ENCODE data around the gene VPS8.

VPS8 gene

DNA sequence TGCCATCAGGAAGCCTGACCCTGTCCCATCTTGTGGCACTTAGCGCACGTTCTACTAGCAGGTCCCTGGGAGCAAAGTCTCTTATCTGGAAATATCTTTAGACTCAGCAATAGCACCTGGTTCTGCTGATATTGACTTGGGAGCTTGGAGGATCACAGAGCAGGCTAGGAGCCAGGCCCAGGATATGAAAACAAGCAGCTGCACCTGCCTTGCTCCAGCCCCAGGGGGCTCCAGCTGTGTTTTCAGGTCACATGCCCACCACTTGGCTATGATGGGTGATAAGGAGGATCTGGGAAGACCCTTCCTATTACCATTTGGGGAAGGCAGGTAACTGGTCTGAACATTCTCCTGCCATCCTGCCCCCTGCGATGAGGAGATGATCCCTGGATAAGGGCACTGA is 253.1 kb downstream of the VPS8 start:
- DNase-seq, result no peak

DNA sequence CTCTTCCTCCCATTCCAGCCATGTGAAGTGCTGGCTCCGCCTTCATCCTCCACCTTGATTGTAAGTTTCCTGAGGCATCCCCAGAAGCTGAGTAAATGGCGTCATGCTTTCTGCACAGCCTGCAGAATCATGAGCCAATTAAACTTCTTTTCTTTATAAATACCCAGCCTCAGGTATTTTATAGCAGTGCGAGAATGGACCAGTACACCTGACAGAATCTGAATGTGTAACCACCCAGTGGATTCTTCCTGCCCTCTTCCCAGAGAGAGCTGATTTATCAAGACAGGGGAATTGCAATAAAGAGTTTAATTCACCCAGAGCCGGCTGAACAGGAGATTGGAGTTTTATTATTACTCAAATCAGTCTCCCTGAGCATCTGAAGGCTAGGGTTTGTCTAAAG is 254.3 kb downstream of the VPS8 start:
- no peak for DNase-seq

DNA sequence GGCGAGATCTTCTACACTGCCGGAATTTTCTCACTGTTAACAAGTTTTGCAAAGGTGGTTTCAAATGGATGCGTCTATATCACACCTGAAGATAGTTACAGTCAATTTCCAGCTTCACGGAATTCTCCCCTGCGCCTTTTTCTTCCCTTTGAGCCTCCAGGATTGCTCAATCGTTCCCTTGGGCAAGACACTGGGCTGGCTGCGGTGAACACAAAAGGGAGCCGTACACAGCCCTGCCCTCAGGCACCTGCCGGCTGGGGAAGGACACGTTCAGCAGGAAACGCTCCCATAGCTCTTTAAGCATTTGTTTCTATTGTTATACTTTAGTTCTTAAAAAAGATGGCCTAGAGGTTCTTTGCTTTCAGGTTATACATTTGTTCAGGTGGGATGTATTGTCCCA is 255.2 kb downstream of the VPS8 start:
- DNase-seq, result no peak

DNA sequence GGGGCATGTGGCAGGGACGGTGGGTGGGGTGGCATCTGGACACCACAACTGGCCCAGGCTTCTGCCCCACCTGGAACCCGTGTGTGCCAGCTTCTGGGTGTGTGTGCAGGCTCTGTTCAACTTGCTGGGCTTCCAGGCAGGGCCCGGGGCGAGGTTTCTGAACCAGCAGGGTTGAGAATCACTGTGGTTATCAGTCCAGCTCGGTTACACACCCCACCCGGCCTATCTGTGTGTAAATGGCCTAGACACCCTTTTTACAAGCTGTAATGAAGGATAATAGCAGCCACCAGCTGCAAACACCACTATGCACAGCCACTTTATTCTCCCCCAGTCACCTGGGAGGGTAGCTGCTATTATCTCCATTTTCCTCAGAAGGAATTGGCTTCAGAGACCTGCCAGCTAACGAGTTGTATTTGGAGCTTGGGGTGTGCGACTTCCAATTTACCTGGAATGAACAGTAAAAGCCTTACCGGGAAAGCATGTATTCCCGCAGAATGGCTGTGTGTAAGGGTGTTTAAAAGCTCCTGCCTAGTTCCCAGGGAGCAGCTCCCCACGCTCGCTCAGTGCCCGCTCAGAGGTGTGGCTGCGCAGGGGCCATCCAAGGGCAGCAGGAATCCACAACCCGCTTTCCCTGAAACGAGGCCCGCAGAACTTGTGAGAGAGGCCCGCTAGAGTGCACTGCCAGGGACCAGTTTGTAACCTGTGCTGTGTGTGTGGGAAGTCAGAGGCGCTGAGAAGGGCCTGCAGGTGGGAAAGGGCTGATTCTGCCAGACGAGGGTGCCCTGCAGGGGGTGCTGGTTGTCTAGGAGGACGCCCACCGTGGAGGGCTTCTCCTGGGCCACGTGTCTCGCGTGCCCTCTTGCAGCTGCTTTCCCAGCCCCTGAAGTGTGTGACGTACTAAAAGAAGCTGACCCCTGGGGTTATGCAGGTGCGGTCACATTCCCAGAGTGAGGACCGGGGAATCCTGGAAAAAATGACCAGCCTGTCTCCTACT is 257.4 kb downstream of the VPS8 start:
- no peak for DNase-seq

DNA sequence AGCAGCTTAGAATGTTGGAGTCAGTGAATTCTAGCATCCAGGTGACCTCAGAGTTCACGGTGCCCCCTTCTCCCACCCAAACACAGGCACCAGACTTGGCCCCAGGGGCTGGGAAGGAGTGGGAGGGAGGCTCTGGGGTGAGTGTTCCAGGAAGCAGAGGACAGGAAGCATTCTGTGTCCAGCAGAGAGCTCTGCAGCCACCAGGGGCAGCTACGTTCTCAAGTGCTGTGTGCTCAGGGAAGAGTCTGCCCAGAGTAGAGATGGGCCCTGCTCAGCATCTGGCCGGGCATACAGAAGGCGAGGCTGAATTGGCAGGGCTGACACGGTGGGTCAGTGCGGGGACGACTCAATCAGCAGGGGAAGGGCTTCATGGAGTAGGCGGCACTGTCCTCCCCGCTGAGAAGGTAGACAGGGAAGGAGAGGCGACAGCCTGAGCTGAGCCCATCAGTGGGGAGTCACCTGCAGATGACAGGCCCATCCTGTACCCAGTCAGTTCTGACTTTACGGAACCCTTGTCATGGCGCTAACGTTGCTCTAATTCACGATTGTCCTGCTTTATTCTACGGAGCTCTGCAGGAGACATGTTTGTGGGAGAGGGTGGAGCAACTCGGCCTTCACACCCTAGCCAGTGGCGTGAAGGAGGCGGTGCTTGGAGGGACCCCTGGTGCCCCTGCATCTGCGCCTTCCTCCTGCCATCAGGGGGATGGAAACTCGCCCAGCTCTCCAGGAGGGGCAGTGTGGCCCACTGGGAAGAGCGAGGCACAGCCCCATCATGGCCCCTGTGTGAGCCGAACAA is 258.7 kb downstream of the VPS8 start:
- no peak for DNase-seq

DNA sequence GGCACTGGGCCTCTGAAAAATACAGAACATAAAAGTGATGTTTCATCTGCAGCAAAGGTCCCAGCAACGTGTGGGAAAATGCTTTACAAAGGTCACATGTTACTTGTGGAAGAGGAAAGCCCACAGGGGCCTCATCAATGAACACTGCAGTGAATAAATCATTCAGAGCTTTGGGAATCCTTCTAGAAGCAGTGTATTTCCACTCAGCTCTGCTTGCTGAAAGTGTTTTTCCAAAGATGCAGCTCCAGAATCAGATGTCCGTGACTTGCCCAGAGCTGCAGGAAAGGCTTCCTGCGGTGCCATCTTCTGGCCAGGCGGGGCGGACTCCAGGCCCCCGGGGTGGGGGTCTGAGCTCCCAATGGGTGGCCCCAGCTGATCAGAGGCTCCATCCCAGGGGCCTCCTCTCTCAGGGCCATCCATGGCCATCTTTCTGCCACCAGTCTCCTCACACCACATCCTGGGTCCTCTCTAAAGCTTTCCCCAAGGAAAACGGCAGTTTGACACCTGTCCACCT is 259.4 kb downstream of the VPS8 start:
- no peak for DNase-seq

DNA sequence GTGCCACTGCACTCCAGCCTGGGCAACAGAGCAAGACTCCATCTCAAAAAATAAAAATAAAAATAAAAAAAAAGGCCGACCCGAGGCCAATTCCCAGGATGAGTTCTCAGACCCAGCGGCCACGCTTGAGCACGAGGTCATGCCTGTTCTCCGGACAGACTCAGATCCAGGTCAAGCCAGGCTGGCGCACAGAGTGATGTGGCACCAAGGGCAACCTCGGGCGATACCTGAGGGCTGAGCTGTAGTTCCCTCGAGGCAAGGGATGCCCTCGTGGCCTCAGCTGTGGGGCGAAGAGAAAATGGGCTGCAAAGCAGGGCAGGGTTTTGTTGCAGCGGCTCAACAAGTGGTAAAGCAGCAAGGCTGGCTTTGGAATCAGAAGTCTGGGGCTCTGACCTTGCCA is 263.6 kb downstream of the VPS8 start:
- DNase-seq, result no peak

DNA sequence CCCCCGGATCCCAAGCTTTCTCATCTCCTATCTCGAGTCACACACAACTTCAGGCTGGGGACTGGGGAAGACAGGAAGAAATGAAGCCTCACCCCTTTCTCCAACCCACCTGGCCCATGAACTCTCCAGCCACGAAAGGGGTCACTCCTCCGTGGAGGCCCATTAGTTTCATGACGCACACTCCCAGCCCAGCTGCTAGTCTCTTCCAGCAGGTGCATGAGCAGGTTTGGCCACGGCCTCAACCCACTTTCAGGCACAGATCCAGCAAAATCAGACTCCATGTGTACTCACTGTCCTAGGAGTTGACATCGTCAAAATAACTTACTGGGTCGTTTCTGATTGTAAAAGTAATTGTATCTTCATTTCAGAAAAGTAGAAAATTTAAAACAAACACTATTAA is 264.3 kb downstream of the VPS8 start:
- DNase-seq, result no peak

DNA sequence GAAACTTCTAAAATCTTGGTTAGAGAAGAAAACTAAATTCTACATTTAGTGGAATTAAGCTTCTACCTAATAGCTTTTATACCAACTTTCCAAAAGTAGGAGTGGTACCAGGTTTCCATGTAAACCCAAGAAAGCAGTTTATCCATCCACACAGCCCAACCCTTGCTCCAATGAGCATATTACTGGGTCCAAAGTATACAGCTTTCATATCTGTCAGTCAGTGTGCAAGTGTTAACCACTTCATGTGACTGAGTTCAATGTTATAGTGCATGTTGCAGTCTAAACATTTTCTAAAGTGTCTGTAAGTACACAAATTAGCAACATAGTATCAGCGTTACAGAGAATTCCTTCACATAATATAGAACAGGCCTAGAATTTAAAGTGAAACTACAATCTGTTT is 267.7 kb downstream of the VPS8 start:
- no peak for DNase-seq

DNA sequence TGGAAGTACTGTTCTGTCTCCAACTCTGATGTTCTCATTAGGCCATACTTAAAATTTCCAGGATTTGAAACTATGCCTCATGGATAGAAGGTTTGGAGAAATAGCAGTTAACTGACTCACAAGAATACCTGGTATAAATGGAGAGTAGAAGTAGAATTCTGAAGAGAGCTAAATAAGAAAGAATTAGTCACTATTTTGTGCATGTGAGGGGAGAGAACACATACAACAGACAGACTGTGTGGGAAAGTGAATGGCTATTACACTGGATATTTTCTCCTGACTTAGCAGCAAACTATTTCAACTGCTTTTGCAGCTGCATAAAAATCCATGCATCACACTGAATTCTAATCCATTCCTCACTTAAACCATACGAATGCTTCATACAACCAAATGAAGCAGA is 269.6 kb downstream of the VPS8 start:
- no peak for DNase-seq

DNA sequence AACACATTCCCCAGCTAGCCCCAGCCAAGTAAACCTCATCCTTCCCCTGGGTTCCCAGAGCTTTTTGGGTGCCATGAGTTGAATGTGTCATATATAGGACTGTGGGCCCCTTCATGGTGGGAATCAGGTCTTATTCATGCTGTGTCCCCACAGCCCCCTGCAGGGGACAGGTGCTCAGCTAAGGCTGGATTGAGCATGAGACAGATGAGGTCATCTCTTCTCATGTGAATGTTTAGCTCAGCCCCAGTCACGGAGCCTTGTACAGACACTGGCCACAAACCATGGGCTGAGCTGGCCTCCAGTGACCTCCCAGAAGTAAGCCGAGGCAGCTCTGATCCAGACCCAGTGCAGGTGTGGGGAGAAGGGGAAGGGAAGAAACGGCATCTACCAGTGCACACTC is 270.2 kb downstream of the VPS8 start:
- no peak for DNase-seq

DNA sequence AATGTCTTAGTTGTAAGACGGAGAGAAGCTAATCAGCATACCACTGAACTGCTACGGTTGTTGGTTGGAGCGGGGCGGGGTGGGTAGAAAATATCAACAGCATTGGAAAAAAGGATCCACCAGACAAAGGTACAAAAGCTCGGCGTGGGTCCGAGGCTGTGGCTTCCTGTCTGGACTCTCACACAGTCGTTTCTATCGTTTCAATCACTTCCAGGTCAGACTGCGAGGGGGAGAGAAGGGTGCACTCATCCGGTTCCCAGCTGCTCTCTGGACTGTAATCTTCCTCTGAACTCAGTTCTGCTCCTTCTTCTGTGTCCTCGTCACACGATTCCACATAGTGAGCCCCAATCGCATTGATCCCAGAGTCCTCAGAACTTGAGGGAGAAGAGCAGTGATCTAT is 270.9 kb downstream of the VPS8 start:
- DNase-seq, result no peak

DNA sequence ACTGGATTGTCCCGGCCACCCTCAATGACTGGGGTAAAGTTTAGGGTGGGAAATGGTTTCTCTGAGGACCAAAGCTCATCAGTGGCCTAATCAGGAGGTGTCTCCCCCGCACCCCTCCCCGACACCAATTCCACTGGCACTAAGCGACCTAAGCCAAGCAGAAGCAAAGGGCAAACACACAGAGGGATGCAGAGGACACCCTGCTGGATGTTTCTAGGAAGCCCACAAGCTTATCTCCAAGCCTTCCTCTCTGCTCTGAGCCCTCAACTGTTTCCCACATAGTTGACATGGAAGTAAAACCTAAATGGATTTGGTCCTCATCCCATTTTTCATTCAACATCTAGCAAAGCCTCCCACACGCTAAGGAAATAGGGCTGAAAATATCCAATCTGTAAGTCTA is 272.4 kb downstream of the VPS8 start:
- DNase-seq, result no peak

DNA sequence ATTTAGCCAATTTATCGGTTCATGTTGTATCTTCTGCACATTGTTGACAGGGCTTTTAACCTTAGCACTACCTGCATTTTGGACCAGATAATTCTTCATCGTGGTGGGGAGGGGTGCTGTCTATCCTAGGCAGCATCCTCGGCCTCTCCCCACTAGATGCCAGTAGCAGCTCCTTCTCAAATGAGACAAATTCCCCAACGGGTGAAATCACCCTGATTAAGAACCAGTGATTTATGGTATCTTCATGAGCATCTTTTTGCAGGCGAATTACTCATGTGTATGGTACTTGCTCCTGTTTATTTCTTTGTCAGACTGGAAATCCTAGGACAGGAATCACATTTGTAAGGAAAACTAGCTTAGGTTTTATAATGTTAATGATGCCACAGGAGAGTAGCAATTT is 272.9 kb downstream of the VPS8 start:
- peak in 1 of 2 donors; percentile 9 for DNase-seq

DNA sequence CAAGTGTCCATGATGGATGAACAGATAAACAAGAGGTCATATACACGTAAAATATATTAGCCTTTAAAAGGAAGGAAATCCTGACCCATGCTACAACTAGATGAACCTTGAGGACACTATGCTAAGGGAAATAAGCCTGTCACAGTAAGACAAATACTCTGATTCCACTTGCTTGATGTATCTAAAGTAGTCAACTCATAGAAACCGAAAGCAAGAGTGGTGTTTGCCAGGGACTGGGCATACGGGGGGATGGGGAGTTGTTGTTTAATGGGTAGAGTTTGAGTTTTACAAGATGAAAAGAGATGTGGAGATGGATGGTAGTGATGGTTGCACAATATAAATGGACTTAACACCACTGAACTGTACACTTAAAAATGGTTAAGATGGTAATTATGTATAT is 275.5 kb downstream of the VPS8 start:
- no peak for DNase-seq

DNA sequence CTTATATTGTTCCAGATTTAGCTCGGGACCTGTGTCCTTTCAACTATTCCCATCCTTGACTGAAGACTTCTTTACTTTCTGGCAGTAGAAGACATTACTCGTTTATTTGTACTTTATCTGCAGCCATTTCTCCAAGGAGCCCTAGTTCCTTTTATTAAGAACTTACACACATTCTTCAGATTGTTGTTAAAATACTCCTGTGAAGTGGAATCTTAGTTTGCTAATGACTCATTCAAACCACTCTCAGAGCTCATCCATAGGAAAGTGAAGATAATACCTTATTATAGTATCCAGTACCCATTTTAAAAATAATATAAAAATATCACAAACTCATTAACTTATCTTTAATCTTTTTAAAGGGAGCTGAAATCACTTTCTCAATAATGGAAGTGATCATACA is 277.4 kb downstream of the VPS8 start:
- DNase-seq, result no peak

DNA sequence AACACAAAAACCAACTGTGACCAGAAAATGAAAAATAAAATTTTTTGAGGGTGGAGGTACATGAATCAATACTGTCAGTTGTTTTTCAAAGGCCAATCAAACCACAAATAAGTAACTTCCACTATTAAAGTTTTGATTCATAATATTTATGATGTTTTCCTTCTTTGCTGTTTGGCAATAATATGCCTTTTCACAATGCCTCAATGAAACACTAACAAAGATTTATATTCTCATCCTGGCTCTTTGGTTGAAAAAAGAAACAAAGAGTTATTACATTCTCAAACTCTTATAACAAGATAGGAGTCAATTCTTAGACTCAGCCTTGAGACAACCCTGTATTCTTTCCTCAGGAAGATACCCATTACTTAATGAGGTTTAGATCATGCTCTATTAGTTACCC is 277.8 kb downstream of the VPS8 start:
- DNase-seq, result no peak

DNA sequence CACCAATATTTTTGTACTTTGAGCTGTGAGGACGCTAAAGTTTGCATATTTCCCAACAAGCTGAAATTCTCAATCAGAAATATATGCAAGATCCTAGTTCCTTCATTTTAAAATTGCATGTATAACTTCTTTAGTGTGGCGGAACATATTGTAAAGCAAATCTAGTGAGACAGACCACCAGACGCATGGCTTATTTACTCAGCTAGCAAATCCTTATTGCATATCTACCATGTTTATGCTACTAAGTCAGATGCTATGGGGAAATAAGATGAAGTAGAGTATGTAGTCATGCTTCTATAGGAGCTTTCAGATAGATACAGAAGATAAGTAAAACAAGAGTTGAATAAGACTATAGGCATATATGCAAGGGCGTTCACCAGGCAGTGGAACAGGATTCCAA is 278.8 kb downstream of the VPS8 start:
- no peak for DNase-seq

DNA sequence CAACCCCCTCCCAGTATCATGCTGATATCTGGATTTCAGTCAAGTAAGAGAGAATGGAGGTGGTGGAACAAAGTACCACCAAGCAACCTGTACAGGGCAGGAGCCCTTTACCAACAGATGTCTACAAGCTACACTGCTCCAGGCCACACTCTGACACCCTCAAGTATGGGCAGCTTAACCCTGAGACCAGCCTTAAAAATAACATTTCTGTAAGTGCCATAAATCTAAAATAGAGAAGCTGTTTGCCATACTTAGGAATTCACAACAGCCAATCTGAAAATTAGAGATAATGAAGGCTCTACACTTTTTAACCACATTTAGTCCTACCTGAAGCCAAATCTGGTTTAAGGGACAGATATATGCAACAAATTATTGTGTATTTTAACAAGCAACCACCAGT is 281.1 kb downstream of the VPS8 start:
- DNase-seq, result no peak

DNA sequence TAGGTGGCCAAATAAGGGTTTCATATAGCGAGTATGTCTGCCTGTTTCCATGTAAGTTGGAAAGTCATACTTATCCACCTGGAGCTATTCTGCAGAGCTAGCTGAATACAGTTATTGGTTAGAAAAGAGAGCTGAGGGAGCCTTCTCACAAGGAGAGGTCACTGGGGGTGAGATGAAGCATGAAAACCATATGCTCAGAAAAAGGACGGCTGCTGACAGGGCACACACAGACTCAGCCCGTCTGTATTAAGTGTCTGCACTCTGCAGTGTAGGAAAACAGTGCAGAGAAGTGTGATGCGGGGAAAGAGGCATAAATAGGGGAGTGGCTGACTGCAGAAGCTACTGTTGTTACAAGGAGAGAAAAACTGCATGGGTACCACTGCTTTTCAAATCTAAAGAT is 282.7 kb downstream of the VPS8 start:
- no peak for DNase-seq
